Left lung (tissue), 10 donors: Measurements from ENCODE around the gene ARHGAP19. TPM values are rescaled to one million over a fixed set of nuclear protein-coding genes. Genes with fewer than 3 reads are reported as not detected.

ENCODE experiments used
- ATAC-seq: fragments of 200-7000 bp; cut with Tn5 transposase; one replicate; pipeline ENCODE4 v1.9.1; 2020; ENCODE audit warnings: moderate library complexity
- DNase-seq, 4 donors: peaks; one replicate each; pipeline ENCODE4 v3.0.0-alpha.2; 2013 to 2020
- H3K27ac ChIP-seq, 2 donors: fragments of 200-600 bp; sonication (generic) in 1 of 2; one replicate each; pipeline versions ENCODE4 v1.5.0 to v1.8.0; 2020 to 2021
- H3K27me3 ChIP-seq, 2 donors: fragments of 200-600 bp; sonication (generic) in 1 of 2; one replicate each; pipeline versions ENCODE4 v1.5.0 to v1.8.0; 2020 to 2021
- H3K36me3 ChIP-seq, 2 donors: fragments of 200-600 bp; sonication (generic) in 1 of 2; one replicate each; pipeline versions ENCODE4 v1.5.0 to v1.8.0; 2020 to 2021
- H3K4me1 ChIP-seq, 2 donors: fragments of 200-600 bp; one replicate each; pipeline ENCODE4 v1.8.0; 2021
- H3K4me3 ChIP-seq, 2 donors: fragments of 200-600 bp; sonication (generic) in 1 of 2; one replicate each; pipeline versions ENCODE4 v1.5.0 to v1.8.0; 2020 to 2021; ENCODE audit warnings: mild to moderate bottlenecking in 1 of 2
- H3K9me3 ChIP-seq, 2 donors: fragments of 200-600 bp; sonication (generic) in 1 of 2; one replicate each; pipeline versions ENCODE4 v1.5.0 to v1.8.0; 2020 to 2021
- intact Hi-C, 2 donors: fragments of 100-400 bp; cut with DNase I; formaldehyde crosslinking; loops; one replicate each; pipeline versions ENCODE4 v1.11.2 to v1.14.2; 2022
- polyA plus RNA-seq, 6 donors: library from polyadenylated mRNA; unstranded; fragments of 120-200 nt; gene quantifications; one replicate each; pipeline ENCODE4 v1.2.1, GENCODE V29; 2013; ENCODE audit not compliant: insufficient read length in 6 of 6
- total RNA-seq, 2 donors: library from RNA; stranded (reverse); fragmentation: NEBNext Ultra II Directional; extraction: Animal tissue kit (Norgen Biotek cat#: 25700); gene quantifications; one replicate each; pipeline ENCODE4 v1.2.1, GENCODE V29; 2021
- TF ChIP-seq, protein P1 (sequence below), 2 donors: fragments of 200-600 bp; sonication (generic) in 1 of 2; IDR thresholded peaks; one replicate each; pipeline versions ENCODE4 v1.5.0 to v1.8.0; 2021; ENCODE audit warnings: antibody characterized with exemption in 2 of 2
- donor health status: DM: no; HTN: yes; CAD: no.
- donor health status: DM: no; HTN: no; CAD: no.

Gene ARHGAP19
- total and polyA plus RNA-seq, 8 donors = 9.8 to 30.7 (median 25.9) TPM

DNA sequence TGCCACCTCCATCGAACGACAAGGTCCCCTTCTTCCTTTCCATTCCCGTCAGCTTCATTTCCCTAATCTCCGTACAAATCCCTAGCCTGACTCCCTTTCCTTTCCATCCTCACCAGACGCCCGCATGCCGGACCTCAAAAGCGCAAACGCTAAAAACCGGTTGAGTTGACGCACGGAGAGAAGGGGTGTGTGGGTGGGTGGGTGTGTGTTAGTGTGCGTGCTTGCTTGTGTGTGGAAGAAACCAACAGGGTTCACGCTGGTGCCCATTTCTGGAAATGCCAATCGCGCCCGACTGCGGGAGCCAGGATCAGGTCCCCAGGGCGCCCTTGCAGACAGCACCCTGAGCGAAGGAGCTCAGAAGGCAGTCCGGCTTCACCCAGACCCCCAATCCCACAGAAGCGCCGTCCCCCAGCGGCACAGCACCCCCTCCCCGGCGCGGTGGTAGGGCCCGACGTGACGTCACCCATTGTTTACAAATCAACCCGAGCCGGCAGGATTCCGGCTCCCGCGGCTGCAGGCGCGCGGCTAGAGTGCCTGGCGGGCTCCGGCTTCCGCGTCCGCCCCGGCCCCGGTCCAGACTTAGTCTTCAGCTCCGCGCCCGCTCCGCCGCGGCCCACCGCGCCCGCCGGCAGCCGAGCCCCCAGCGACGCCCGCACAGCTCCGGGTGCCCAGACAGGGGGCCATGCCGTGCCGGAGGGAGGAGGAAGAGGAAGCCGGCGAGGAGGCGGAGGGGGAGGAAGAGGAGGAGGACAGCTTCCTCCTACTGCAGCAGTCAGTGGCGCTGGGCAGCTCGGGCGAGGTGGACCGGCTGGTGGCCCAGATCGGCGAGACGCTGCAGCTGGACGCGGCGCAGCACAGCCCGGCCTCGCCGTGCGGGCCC is 26.6 kb upstream of the ARHGAP19 start, which contains the start of gene FRAT1:
Gene FRAT1, plus strand, starts transcription at position 500 of the 880 bp plus-strand sequence. Its CDS starts 183 bp downstream, at position 683.
- ATAC-seq (peak; percentile 89), DNase-seq (peak; percentile 90 to 96 (median 92))
- Histone ChIP-seq H3K27me3 (no peaks in the 10 kb centered on the region), H3K4me3 (peak within 1 kb of the TSS; percentile 66 to 81), H3K9me3 (no peaks in the 10 kb centered on the region), H3K36me3 (no peaks in the 10 kb centered on the region), H3K4me1 (peaks cover 11 to 64% of the 10 kb centered on the region in 2 donors), H3K27ac (peak within 1 kb of the TSS; percentile 97 to 100)
- intact Hi-C loops = no loop called here
- TF ChIP-seq, protein P1, sequence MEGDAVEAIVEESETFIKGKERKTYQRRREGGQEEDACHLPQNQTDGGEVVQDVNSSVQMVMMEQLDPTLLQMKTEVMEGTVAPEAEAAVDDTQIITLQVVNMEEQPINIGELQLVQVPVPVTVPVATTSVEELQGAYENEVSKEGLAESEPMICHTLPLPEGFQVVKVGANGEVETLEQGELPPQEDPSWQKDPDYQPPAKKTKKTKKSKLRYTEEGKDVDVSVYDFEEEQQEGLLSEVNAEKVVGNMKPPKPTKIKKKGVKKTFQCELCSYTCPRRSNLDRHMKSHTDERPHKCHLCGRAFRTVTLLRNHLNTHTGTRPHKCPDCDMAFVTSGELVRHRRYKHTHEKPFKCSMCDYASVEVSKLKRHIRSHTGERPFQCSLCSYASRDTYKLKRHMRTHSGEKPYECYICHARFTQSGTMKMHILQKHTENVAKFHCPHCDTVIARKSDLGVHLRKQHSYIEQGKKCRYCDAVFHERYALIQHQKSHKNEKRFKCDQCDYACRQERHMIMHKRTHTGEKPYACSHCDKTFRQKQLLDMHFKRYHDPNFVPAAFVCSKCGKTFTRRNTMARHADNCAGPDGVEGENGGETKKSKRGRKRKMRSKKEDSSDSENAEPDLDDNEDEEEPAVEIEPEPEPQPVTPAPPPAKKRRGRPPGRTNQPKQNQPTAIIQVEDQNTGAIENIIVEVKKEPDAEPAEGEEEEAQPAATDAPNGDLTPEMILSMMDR (IDR thresholded peaks at IDR 0.05) = no peak

GRCh38 chr10:97314671-97315070 is 22.2 kb upstream of the ARHGAP19 start:
- ATAC-seq (no peak), DNase-seq (no peak)
- H3K27me3 ChIP-seq = no peaks in the 10 kb centered on the region
- H3K4me3 ChIP-seq = no peak overlapping the region
- H3K4me1 ChIP-seq = peaks cover 0 to 33% of the 10 kb centered on the region in 2 donors
- no peaks in the 10 kb centered on the region for H3K36me3 ChIP-seq
- no peaks in the 10 kb centered on the region for H3K9me3 ChIP-seq
- H3K27ac ChIP-seq = peak overlapping the region in 1 of 2 donors; percentile 18
- TF ChIP-seq, protein P1 (IDR thresholded peaks at IDR 0.05) = no peak
- intact Hi-C loops = no loop called here

DNA sequence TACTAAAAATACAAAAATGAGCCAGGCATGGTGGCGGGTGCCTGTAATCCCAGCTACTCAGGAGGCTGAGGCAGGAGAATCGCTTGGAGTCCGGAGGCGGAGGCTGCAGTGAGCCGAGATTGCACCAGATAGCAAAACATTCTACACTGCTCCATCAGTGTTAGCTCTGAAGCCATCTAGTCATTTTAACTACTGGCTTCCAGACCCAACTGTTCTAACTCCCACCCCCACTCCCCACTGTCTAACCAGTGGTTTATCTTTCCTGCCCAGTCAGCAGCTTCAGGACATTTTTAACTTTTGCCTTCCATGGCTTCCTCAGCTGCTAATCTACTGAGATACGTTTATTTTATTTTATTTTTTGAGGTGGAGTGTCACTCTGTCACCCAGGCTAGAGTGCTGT is 20.5 kb upstream of the ARHGAP19 start:
- H3K9me3 ChIP-seq = no peaks in the 10 kb centered on the region
- no peak for ATAC-seq
- H3K4me3 ChIP-seq = no peak overlapping the region
- TF ChIP-seq, protein P1 (IDR thresholded peaks at IDR 0.05) = no peak
- H3K27me3 ChIP-seq = no peaks in the 10 kb centered on the region
- no peak for DNase-seq
- intact Hi-C loops = no loop called here
- no peak overlapping the region for H3K27ac ChIP-seq
- peaks cover 0 to 30% of the 10 kb centered on the region in 2 donors for H3K4me1 ChIP-seq
- H3K36me3 ChIP-seq = no peaks in the 10 kb centered on the region

- no peak for ATAC-seq
- Histone ChIP-seq H3K27ac (no peak overlapping the region), H3K4me1 (peaks cover 0 to 18% of the 10 kb centered on the region in 2 donors), H3K9me3 (no peaks in the 10 kb centered on the region), H3K4me3 (no peak overlapping the region), H3K36me3 (no peaks in the 10 kb centered on the region), H3K27me3 (no peaks in the 10 kb centered on the region)
- DNase-seq = no peak
- intact Hi-C loops = no loop called here
- TF ChIP-seq, protein P1 (IDR thresholded peaks at IDR 0.05) = no peak
Measured at GRCh38 chr10:97311111-97311626, 18.7 kb upstream of the ARHGAP19 start.
